OCI-LY3 (cell line): ENCODE data around the gene AFF2.

Source experiments
- EZH2phosphoT487 ChIP-seq: fragments of 200-600 bp; shearing (Covaris generic); IDR thresholded peaks from 2 replicates; pipeline ENCODE4 v1.6.1; 2018; ENCODE audit warnings: antibody characterized with exemption, mixed run types, low read depth
- TF ChIP-seq, protein P1 (sequence below): fragments of 200-600, 300-600 bp; sonication (generic); IDR thresholded peaks from 2 replicates; pipeline ENCODE4 v1.5.1; 2014; ENCODE audit warnings: antibody characterized with exemption, low read length, low read depth

DNA sequence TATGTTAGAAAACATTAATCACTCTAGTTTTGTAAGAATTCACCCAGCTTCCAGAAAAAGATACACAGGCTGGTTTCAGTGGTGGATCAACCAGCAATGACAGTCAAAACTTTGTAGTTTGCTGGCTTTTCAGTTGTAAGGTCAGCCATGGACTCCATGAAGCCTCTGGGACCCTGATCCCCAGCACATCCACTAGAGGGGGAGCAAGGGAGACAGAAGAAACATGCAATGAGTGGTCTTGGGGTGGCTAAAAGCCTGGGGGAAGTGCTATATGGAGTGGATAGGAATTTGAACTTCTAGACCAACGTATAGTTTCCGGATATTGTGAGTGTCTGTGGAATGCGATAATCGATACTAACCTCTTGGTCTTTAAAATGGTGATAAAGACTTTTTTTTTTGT lies 72.7 kb downstream of the AFF2 start:
- no peak for TF ChIP-seq EZH2phosphoT487
- TF ChIP-seq, protein P1, sequence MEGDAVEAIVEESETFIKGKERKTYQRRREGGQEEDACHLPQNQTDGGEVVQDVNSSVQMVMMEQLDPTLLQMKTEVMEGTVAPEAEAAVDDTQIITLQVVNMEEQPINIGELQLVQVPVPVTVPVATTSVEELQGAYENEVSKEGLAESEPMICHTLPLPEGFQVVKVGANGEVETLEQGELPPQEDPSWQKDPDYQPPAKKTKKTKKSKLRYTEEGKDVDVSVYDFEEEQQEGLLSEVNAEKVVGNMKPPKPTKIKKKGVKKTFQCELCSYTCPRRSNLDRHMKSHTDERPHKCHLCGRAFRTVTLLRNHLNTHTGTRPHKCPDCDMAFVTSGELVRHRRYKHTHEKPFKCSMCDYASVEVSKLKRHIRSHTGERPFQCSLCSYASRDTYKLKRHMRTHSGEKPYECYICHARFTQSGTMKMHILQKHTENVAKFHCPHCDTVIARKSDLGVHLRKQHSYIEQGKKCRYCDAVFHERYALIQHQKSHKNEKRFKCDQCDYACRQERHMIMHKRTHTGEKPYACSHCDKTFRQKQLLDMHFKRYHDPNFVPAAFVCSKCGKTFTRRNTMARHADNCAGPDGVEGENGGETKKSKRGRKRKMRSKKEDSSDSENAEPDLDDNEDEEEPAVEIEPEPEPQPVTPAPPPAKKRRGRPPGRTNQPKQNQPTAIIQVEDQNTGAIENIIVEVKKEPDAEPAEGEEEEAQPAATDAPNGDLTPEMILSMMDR: 0 out of 2 replicates have a peak, but pooled peaks have one; percentile 12
